Trophoblast cell (in vitro differentiated cells and primary cell): Measurements from ENCODE around the gene FSTL3.

Experiments used
- DNase-seq, 2 donors: peaks; one replicate each; pipeline ENCODE4 v3.0.0-alpha.2; 2016
- H2AFZ ChIP-seq: 2 replicates; pipeline ENCODE4 v1.6.1; 2013; ENCODE audit warnings: low read length, moderate library complexity, mild to moderate bottlenecking; ENCODE audit not compliant: insufficient read depth, poor library complexity
- H2AK5ac ChIP-seq: 2 replicates; pipeline ENCODE4 v1.6.1; 2013; ENCODE audit warnings: mild to moderate bottlenecking, low read length
- H2BK120ac ChIP-seq: 2 replicates; pipeline ENCODE4 v1.6.1; 2013; ENCODE audit warnings: low read length, mild to moderate bottlenecking, moderate library complexity; ENCODE audit not compliant: insufficient read depth, poor library complexity
- H2BK12ac ChIP-seq: 2 replicates; pipeline ENCODE4 v1.6.1; 2013; ENCODE audit warnings: mild to moderate bottlenecking, low read length, moderate library complexity
- H2BK5ac ChIP-seq: 2 replicates; pipeline ENCODE4 v1.6.1; 2013; ENCODE audit warnings: low read length, low read depth, moderate library complexity, mild to moderate bottlenecking; ENCODE audit not compliant: poor library complexity
- H3K14ac ChIP-seq: 2 replicates; pipeline ENCODE4 v1.6.1; 2013; ENCODE audit warnings: mild to moderate bottlenecking, low read length
- H3K18ac ChIP-seq: 2 replicates; pipeline ENCODE4 v1.6.1; 2013; ENCODE audit warnings: mild to moderate bottlenecking, low read length
- H3K23ac ChIP-seq: 2 replicates; pipeline ENCODE4 v1.6.1; 2013; ENCODE audit warnings: low read length
- H3K27ac ChIP-seq: 2 replicates; pipeline ENCODE4 v1.5.1; 2013; ENCODE audit warnings: low read depth, mild to moderate bottlenecking, inconsistent platforms, low read length, moderate library complexity
- H3K27me3 ChIP-seq: 2 replicates; pipeline ENCODE4 v1.6.1; 2013; ENCODE audit warnings: inconsistent platforms, mild to moderate bottlenecking, low read length, moderate library complexity; ENCODE audit not compliant: insufficient read depth
- H3K36me3 ChIP-seq, 2 experiments: 1 replicate in 1 of 2; 2 replicates in 1 of 2; pipeline ENCODE4 v1.6.1; 2013; ENCODE audit warnings: low read length in 2 of 2, mild to moderate bottlenecking in 2 of 2, moderate library complexity in 1 of 2; ENCODE audit not compliant: insufficient read depth in 2 of 2, control insufficient read depth in 1 of 2
- H3K4ac ChIP-seq: 2 replicates; pipeline ENCODE4 v1.6.1; 2013; ENCODE audit warnings: low read depth, mild to moderate bottlenecking, low read length, moderate library complexity
- H3K4me1 ChIP-seq, 2 experiments: 1 replicate in 1 of 2; 2 replicates in 1 of 2; pipeline ENCODE4 v1.6.1; 2013; ENCODE audit warnings: low read length in 2 of 2, mild to moderate bottlenecking in 2 of 2, moderate library complexity in 1 of 2; ENCODE audit not compliant: insufficient read depth in 2 of 2, control insufficient read depth in 1 of 2
- H3K4me2 ChIP-seq: 2 replicates; pipeline ENCODE4 v1.6.1; 2013; ENCODE audit warnings: inconsistent platforms, mild to moderate bottlenecking, low read length, moderate library complexity
- H3K4me3 ChIP-seq: 2 replicates; pipeline ENCODE4 v1.5.1; 2013; ENCODE audit warnings: mild to moderate bottlenecking, low read depth, low read length, inconsistent platforms
- H3K79me1 ChIP-seq: one replicate; pipeline ENCODE4 v1.6.1; 2013; ENCODE audit warnings: low read length
- H3K79me2 ChIP-seq: 2 replicates; pipeline ENCODE4 v1.6.1; 2013; ENCODE audit warnings: low read length, mild to moderate bottlenecking; ENCODE audit not compliant: control insufficient read depth, insufficient read depth, poor library complexity
- H3K9ac ChIP-seq: 2 replicates; pipeline ENCODE4 v1.6.1; 2013; ENCODE audit warnings: mild to moderate bottlenecking, low read length
- H3K9me3 ChIP-seq: 2 replicates; pipeline ENCODE4 v1.6.1; 2013; ENCODE audit warnings: low read depth, mild to moderate bottlenecking, control low read depth, inconsistent platforms, low read length; ENCODE audit not compliant: insufficient read depth
- H4K12ac ChIP-seq: 2 replicates; pipeline ENCODE4 v1.6.1; 2013; ENCODE audit warnings: low read depth, mild to moderate bottlenecking, low read length, moderate library complexity
- H4K8ac ChIP-seq: 2 replicates; pipeline ENCODE4 v1.6.1; 2013; ENCODE audit warnings: low read depth, mild to moderate bottlenecking, low read length, moderate library complexity
- H4K91ac ChIP-seq: one replicate; pipeline ENCODE4 v1.6.1; 2013; ENCODE audit warnings: low read depth, mild to moderate bottlenecking, low read length, moderate library complexity
- WGBS: extraction: QIAGEN DNeasy Blood & Tissue Kit; methylation state at CpG from one replicate; pipeline ENCODE4 v1.1.7; 2013; ENCODE audit warnings: missing lambda C conversion rate; ENCODE audit not compliant: insufficient read length, insufficient coverage; ENCODE audit errors: extremely low coverage; 5-methylcytosine and 5-hydroxymethylcytosine counted together

The FSTL3 gene

DNA sequence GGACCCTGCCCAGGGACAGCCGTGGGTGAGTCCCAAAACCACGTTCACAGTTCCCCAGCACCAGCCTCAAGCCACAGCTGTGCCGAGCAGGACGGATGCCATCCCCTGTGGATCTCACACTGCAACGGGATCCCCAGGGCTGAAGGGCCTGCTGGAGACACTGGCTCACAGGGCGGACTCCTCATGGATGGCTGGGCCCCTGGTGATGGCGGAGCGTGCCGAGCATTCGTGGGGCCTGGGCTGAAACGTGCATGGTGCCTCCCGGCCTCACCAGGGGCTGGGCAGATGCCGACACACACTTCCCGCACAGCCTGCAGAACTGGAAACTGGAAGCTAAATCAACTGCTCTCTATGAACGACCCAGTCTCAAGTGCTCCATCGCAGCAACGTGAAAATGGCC is 22.8 kb upstream of the FSTL3 start:
- Histone ChIP-seq H2BK12ac (no peak overlapping the region), H4K8ac (no peak overlapping the region), H3K4me1 (no peaks in the 10 kb centered on the region), H4K91ac (no peak overlapping the region), H2BK5ac (no peak overlapping the region), H3K79me1 (no peaks in the 10 kb centered on the region), H3K18ac (no peak overlapping the region), H2AK5ac (no peak overlapping the region), H3K79me2 (peaks cover 27% of the 10 kb centered on the region), H2AFZ (no peak overlapping the region), H3K23ac (no peak overlapping the region), H3K27ac (no peak overlapping the region), H3K9ac (no peak overlapping the region), H4K12ac (no peak overlapping the region), H3K27me3 (no peaks in the 10 kb centered on the region), H2BK120ac (no peak overlapping the region), H3K9me3 (peaks cover 5% of the 10 kb centered on the region), H3K4me2 (no peak overlapping the region), H3K4ac (peak overlapping the region; percentile 12), H3K14ac (no peak overlapping the region), H3K4me3 (no peak overlapping the region), H3K36me3 (peaks cover 76 to 79% of the 10 kb centered on the region in 2 experiments)
- DNase-seq, result no peak
- no CpG with 5 or more reads among the region's 17 CpGs for WGBS

DNA sequence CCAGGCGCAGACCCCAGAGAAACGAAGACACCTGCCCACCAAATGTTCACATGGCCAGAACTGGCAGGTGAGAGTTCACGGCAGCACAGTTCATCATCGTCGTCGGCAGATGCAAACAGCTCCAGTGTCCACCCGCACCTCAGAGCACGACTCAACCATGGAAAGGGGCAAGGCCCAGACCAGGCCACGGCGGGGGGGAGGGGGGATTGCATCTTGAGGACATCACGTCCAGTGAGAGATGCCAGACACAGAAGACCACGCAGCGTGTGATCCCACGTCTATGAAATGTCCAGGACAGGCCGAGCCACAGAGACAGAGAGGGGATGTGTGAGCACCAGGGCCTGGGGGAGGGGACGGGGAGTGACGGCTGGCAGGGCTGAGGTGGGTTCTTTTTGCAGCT is 20.5 kb upstream of the FSTL3 start:
- no peak overlapping the region for H4K8ac ChIP-seq
- no peak overlapping the region for H2BK120ac ChIP-seq
- H4K91ac ChIP-seq, result no peak overlapping the region
- H2BK12ac ChIP-seq, result no peak overlapping the region
- no peak overlapping the region for H2AK5ac ChIP-seq
- no peaks in the 10 kb centered on the region for H3K4me1 ChIP-seq
- no CpG with 5 or more reads among the region's 17 CpGs for WGBS
- no peak overlapping the region for H3K4me2 ChIP-seq
- H3K14ac ChIP-seq, result no peak overlapping the region
- no peak for DNase-seq
- H3K36me3 ChIP-seq, result peaks cover 69 to 79% of the 10 kb centered on the region in 2 experiments
- no peak overlapping the region for H3K9ac ChIP-seq
- no peak overlapping the region for H3K18ac ChIP-seq
- peaks cover 46% of the 10 kb centered on the region for H3K79me2 ChIP-seq
- H3K4me3 ChIP-seq, result no peak overlapping the region
- H3K9me3 ChIP-seq, result peaks cover 2% of the 10 kb centered on the region
- H2BK5ac ChIP-seq, result no peak overlapping the region
- H4K12ac ChIP-seq, result no peak overlapping the region
- H3K27me3 ChIP-seq, result no peaks in the 10 kb centered on the region
- peak overlapping the region; percentile 57 for H3K4ac ChIP-seq
- no peaks in the 10 kb centered on the region for H3K79me1 ChIP-seq
- H2AFZ ChIP-seq, result no peak overlapping the region
- no peak overlapping the region for H3K23ac ChIP-seq
- H3K27ac ChIP-seq, result no peak overlapping the region

DNA sequence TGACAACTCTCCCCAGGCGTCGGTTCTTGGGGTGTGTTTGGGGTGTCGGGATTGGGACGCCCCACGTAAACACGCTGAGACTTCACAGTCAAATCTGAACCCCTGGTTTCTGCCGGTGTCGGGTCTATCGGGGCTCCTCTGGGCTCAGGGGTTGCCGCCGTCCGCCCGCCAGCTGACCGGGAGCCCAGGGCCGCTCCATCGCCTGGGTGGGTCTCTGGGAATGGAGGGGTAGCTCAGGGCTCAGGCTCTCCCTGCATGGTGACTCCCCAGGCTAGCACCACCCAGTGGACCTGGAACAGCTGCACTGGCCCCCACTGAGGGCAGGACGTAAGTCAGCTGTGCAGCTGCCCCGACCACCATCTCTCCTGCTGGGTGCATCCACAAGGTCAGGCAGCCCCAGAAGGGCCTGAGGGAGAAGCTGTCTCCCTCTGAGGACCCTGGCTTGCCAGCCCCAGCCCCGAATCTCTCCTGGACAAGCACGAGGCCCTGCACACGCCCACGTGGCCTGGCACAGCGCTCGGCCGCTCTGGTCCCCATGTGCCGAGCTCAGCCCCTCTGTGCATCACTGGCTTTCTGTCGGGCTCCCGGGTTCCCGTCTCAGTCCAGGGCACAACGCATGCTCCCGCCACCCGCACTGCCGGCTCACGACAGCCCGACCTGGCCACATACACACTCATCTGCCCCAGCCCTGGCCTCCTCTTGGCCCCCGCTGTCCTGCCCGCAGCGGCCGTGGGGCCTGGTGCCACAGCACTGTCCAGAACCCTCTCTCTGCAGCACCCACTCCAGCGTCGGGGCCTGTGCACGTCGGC is 19.2 kb upstream of the FSTL3 start:
- Histone ChIP-seq H3K4ac (peak overlapping the region; percentile 99), H3K9me3 (peaks cover 2% of the 10 kb centered on the region), H3K4me3 (no peak overlapping the region), H2AFZ (no peak overlapping the region), H3K18ac (peak overlapping the region; percentile 14), H3K79me2 (peaks cover 58% of the 10 kb centered on the region), H3K27ac (no peak overlapping the region), H3K79me1 (no peaks in the 10 kb centered on the region), H3K14ac (no peak overlapping the region), H3K27me3 (no peaks in the 10 kb centered on the region), H4K12ac (no peak overlapping the region), H4K8ac (no peak overlapping the region), H3K36me3 (peaks cover 57 to 72% of the 10 kb centered on the region in 2 experiments), H2AK5ac (no peak overlapping the region), H3K9ac (no peak overlapping the region), H2BK12ac (no peak overlapping the region), H2BK120ac (no peak overlapping the region), H3K23ac (no peak overlapping the region), H3K4me1 (peaks cover 7 to 9% of the 10 kb centered on the region in 2 experiments), H4K91ac (no peak overlapping the region), H3K4me2 (no peak overlapping the region), H2BK5ac (no peak overlapping the region)
- WGBS, result no CpG with 5 or more reads among the region's 43 CpGs
- no peak for DNase-seq

DNA sequence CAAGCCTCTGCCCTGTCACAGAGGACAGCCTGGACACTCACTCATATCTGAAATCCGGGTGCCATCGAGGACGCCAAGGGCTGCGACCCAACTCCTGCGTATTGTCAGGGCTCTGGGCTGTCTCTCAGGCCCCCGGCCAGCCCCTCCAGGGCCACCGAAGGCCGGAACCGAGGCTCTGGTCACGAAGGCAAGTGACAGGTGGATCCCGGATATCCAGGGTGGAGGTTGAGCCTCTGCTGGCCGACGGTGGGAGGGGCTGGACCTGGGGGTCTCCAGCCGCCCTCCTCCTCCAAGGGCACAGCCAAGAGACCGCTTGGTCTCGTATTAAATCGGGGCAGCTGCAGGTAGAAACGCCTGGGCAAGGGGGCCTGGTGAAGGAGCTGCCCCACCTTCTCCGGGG is 18.6 kb upstream of the FSTL3 start:
- no peak overlapping the region for H3K4me2 ChIP-seq
- H3K23ac ChIP-seq, result no peak overlapping the region
- H3K14ac ChIP-seq, result no peak overlapping the region
- no peak for DNase-seq
- H3K4ac ChIP-seq, result peak overlapping the region; percentile 99
- H3K4me3 ChIP-seq, result no peak overlapping the region
- H2BK12ac ChIP-seq, result no peak overlapping the region
- H3K27ac ChIP-seq, result no peak overlapping the region
- peaks cover 64% of the 10 kb centered on the region for H3K79me2 ChIP-seq
- H3K9me3 ChIP-seq, result peaks cover 2% of the 10 kb centered on the region
- H3K9ac ChIP-seq, result no peak overlapping the region
- H2BK120ac ChIP-seq, result no peak overlapping the region
- no peak overlapping the region for H2BK5ac ChIP-seq
- H3K27me3 ChIP-seq, result no peaks in the 10 kb centered on the region
- H3K18ac ChIP-seq, result peak overlapping the region; percentile 14
- no peak overlapping the region for H4K91ac ChIP-seq
- H2AFZ ChIP-seq, result no peak overlapping the region
- peaks cover 5% of the 10 kb centered on the region for H3K79me1 ChIP-seq
- peaks cover 7 to 10% of the 10 kb centered on the region in 2 experiments for H3K4me1 ChIP-seq
- no CpG with 5 or more reads among the region's 19 CpGs for WGBS
- H2AK5ac ChIP-seq, result no peak overlapping the region
- peaks cover 51 to 66% of the 10 kb centered on the region in 2 experiments for H3K36me3 ChIP-seq
- H4K12ac ChIP-seq, result no peak overlapping the region
- no peak overlapping the region for H4K8ac ChIP-seq
